Mammary epithelial cell (primary cell): ENCODE data around the gene HLCS.

Source experiments
- CTCF ChIP-seq, 2 donors: IDR thresholded peaks in 1 of 2; conservative IDR thresholded peaks in 1 of 2; 2 replicates each; pipeline ENCODE4 v1.5.1; 2011 to 2012; ENCODE audit warnings: inconsistent platforms in 2 of 2, low read length in 2 of 2, mild to moderate bottlenecking in 2 of 2, control low read depth in 1 of 2, low read depth in 1 of 2; ENCODE audit not compliant: insufficient read depth in 1 of 2; ENCODE audit errors: extremely low read depth in 1 of 2
- EZH2 ChIP-seq: IDR thresholded peaks from 2 replicates; pipeline ENCODE4 v1.6.1; 2012; ENCODE audit warnings: low read length, inconsistent platforms, borderline replicate concordance

GRCh38 chr21:36891121-36891520 lies 75.3 kb downstream of the HLCS start:
- TF ChIP-seq CTCF (conservative IDR thresholded peaks at IDR 0.05 in 1 of 2, IDR thresholded peaks at IDR 0.05 in 1 of 2; ENCODE audit: extremely low read depth in 1 of 2, insufficient read depth in 1 of 2, low read depth in 1 of 2, low read length in 2 of 2) (no peak), EZH2 (no peak)
